AG09319 (cell line): ENCODE data around the gene MOB3B.

Experiments
- DNase-seq: peaks from one replicate; pipeline ENCODE4 v3.0.0-alpha.2; 2010; ENCODE audit warnings: low read depth; ENCODE audit errors: extremely low read depth
- CTCF ChIP-seq: IDR thresholded peaks from 2 replicates; pipeline ENCODE4 v1.5.1; 2011; ENCODE audit warnings: low read depth, mild to moderate bottlenecking, inconsistent platforms, low read length, moderate library complexity

Gene MOB3B

GRCh38 chr9:27447031-27447683, 82.5 kb downstream of the MOB3B start:
- no peak for DNase-seq
- no peak for TF ChIP-seq CTCF

GRCh38 chr9:27445688-27446087, 83.9 kb downstream of the MOB3B start:
- TF ChIP-seq CTCF, result no peak
- no peak for DNase-seq

- no peak for TF ChIP-seq CTCF
- no peak for DNase-seq
Measured at GRCh38 chr9:27445057-27445595, 84.5 kb downstream of the MOB3B start.

- no peak for TF ChIP-seq CTCF
- no peak for DNase-seq
Measured at GRCh38 chr9:27442464-27442863, 87.2 kb downstream of the MOB3B start.

GRCh38 chr9:27441741-27442070, 87.9 kb downstream of the MOB3B start:
- no peak for DNase-seq
- no peak for TF ChIP-seq CTCF

GRCh38 chr9:27440888-27441740, 88.5 kb downstream of the MOB3B start:
- no peak for TF ChIP-seq CTCF
- no peak for DNase-seq

GRCh38 chr9:27438522-27438921, 91.1 kb downstream of the MOB3B start:
- DNase-seq, result no peak
- no peak for TF ChIP-seq CTCF
